Measurements from ENCODE around the gene ULK4.

The ULK4 gene

GRCh38 chr3:41963823-41964222, 1.9 kb upstream of the ULK4 start:
- Histone ChIP-seq H3K36me3 (ENCODE audit: control insufficient read depth in 5 of 5, insufficient read depth in 5 of 5, low read length in 5 of 5) (no peaks in the 10 kb centered on the region), H3K9ac (ENCODE audit: low read length in 5 of 5) (no peak overlapping the region), H3K9me3 (ENCODE audit: control insufficient read depth in 5 of 5, low read length in 5 of 5) (no peaks in the 10 kb centered on the region), H3K27ac (ENCODE audit: low read depth, low read length) (no peak overlapping the region), H3K27me3 (ENCODE audit: control insufficient read depth in 5 of 5, insufficient read depth in 4 of 5, low read length in 5 of 5) (no peaks in the 10 kb centered on the region), H3K4me3 (ENCODE audit: low read depth in 1 of 5, low read length in 5 of 5) (no peak overlapping the region), H3K4me1 (ENCODE audit: control insufficient read depth in 5 of 5, insufficient read depth in 5 of 5, low read length in 5 of 5) (peaks cover 2 to 22% (median 14%) of the 10 kb centered on the region in 5 donors)

- Histone ChIP-seq H3K9ac (ENCODE audit: low read length in 5 of 5) (peak overlapping the region; percentile 38 to 90 (median 81)), H3K27me3 (ENCODE audit: control insufficient read depth in 5 of 5, insufficient read depth in 4 of 5, low read length in 5 of 5) (no peaks in the 10 kb centered on the region), H3K27ac (ENCODE audit: low read depth, low read length) (peak overlapping the region; percentile 65), H3K4me1 (ENCODE audit: control insufficient read depth in 5 of 5, insufficient read depth in 5 of 5, low read length in 5 of 5) (peaks cover 2 to 22% (median 14%) of the 10 kb centered on the region in 5 donors), H3K4me3 (ENCODE audit: low read depth in 1 of 5, low read length in 5 of 5) (peak overlapping the region; percentile 87 to 98 (median 94)), H3K36me3 (ENCODE audit: control insufficient read depth in 5 of 5, insufficient read depth in 5 of 5, low read length in 5 of 5) (no peaks in the 10 kb centered on the region), H3K9me3 (ENCODE audit: control insufficient read depth in 5 of 5, low read length in 5 of 5) (no peaks in the 10 kb centered on the region)
These were observed 815 bp downstream of the ULK4 start for GRCh38 chr3:41960826-41961750.

GRCh38 chr3:41956574-41956973, 5.3 kb downstream of the ULK4 start:
- Histone ChIP-seq H3K9ac (ENCODE audit: low read length in 5 of 5) (no peak overlapping the region), H3K4me3 (ENCODE audit: low read depth in 1 of 5, low read length in 5 of 5) (no peak overlapping the region), H3K36me3 (ENCODE audit: control insufficient read depth in 5 of 5, insufficient read depth in 5 of 5, low read length in 5 of 5) (no peaks in the 10 kb centered on the region), H3K9me3 (ENCODE audit: control insufficient read depth in 5 of 5, low read length in 5 of 5) (no peaks in the 10 kb centered on the region), H3K27me3 (ENCODE audit: control insufficient read depth in 5 of 5, insufficient read depth in 4 of 5, low read length in 5 of 5) (no peaks in the 10 kb centered on the region), H3K4me1 (ENCODE audit: control insufficient read depth in 5 of 5, insufficient read depth in 5 of 5, low read length in 5 of 5) (peaks cover 0 to 11% (median 7%) of the 10 kb centered on the region in 5 donors), H3K27ac (ENCODE audit: low read depth, low read length) (no peak overlapping the region)

- Histone ChIP-seq H3K27ac (ENCODE audit: low read depth, low read length) (no peak overlapping the region), H3K4me1 (ENCODE audit: control insufficient read depth in 5 of 5, insufficient read depth in 5 of 5, low read length in 5 of 5) (no peaks in the 10 kb centered on the region), H3K4me3 (ENCODE audit: low read depth in 1 of 5, low read length in 5 of 5) (no peak overlapping the region), H3K9me3 (ENCODE audit: control insufficient read depth in 5 of 5, low read length in 5 of 5) (no peaks in the 10 kb centered on the region), H3K9ac (ENCODE audit: low read length in 5 of 5) (no peak overlapping the region), H3K36me3 (ENCODE audit: control insufficient read depth in 5 of 5, insufficient read depth in 5 of 5, low read length in 5 of 5) (no peaks in the 10 kb centered on the region), H3K27me3 (ENCODE audit: control insufficient read depth in 5 of 5, insufficient read depth in 4 of 5, low read length in 5 of 5) (no peaks in the 10 kb centered on the region)
These were observed 6.7 kb downstream of the ULK4 start for GRCh38 chr3:41955192-41955591.

GRCh38 chr3:41943311-41943843, 18.5 kb downstream of the ULK4 start:
- no peaks in the 10 kb centered on the region for H3K4me1 ChIP-seq (ENCODE audit: control insufficient read depth in 5 of 5, insufficient read depth in 5 of 5, low read length in 5 of 5)
- H3K36me3 ChIP-seq (ENCODE audit: control insufficient read depth in 5 of 5, insufficient read depth in 5 of 5, low read length in 5 of 5), result peaks cover 0 to 8% (median 3%) of the 10 kb centered on the region in 5 donors
- no peak overlapping the region for H3K9ac ChIP-seq (ENCODE audit: low read length in 5 of 5)
- H3K4me3 ChIP-seq (ENCODE audit: low read depth in 1 of 5, low read length in 5 of 5), result no peak overlapping the region
- no peaks in the 10 kb centered on the region for H3K9me3 ChIP-seq (ENCODE audit: control insufficient read depth in 5 of 5, low read length in 5 of 5)
- no peaks in the 10 kb centered on the region for H3K27me3 ChIP-seq (ENCODE audit: control insufficient read depth in 5 of 5, insufficient read depth in 4 of 5, low read length in 5 of 5)
- H3K27ac ChIP-seq (ENCODE audit: low read depth, low read length), result no peak overlapping the region

- H3K4me3 ChIP-seq (ENCODE audit: low read depth in 1 of 5, low read length in 5 of 5), result no peak overlapping the region
- no peaks in the 10 kb centered on the region for H3K9me3 ChIP-seq (ENCODE audit: control insufficient read depth in 5 of 5, low read length in 5 of 5)
These were observed 21.5 kb downstream of the ULK4 start for GRCh38 chr3:41940393-41940792.

GRCh38 chr3:41936384-41936783, 25.5 kb downstream of the ULK4 start:
- Histone ChIP-seq H3K9me3 (ENCODE audit: control insufficient read depth in 5 of 5, low read length in 5 of 5) (no peaks in the 10 kb centered on the region), H3K27ac (ENCODE audit: low read depth, low read length) (no peak overlapping the region), H3K27me3 (ENCODE audit: control insufficient read depth in 5 of 5, insufficient read depth in 4 of 5, low read length in 5 of 5) (no peaks in the 10 kb centered on the region), H3K4me1 (ENCODE audit: control insufficient read depth in 5 of 5, insufficient read depth in 5 of 5, low read length in 5 of 5) (peaks cover 0 to 10% (median 3%) of the 10 kb centered on the region in 5 donors), H3K9ac (ENCODE audit: low read length in 5 of 5) (no peak overlapping the region), H3K4me3 (ENCODE audit: low read depth in 1 of 5, low read length in 5 of 5) (no peak overlapping the region), H3K36me3 (ENCODE audit: control insufficient read depth in 5 of 5, insufficient read depth in 5 of 5, low read length in 5 of 5) (peaks cover 0 to 2% (median 0%) of the 10 kb centered on the region in 5 donors)

More at GRCh38 chr3:41940393-41940792, 21.5 kb downstream of the ULK4 start:
- Histone ChIP-seq H3K4me1 (ENCODE audit: control insufficient read depth in 5 of 5, insufficient read depth in 5 of 5, low read length in 5 of 5) (no peaks in the 10 kb centered on the region), H3K9ac (ENCODE audit: low read length in 5 of 5) (no peak overlapping the region), H3K27me3 (ENCODE audit: control insufficient read depth in 5 of 5, insufficient read depth in 4 of 5, low read length in 5 of 5) (no peaks in the 10 kb centered on the region), H3K36me3 (ENCODE audit: control insufficient read depth in 5 of 5, insufficient read depth in 5 of 5, low read length in 5 of 5) (no peaks in the 10 kb centered on the region), H3K27ac (ENCODE audit: low read depth, low read length) (no peak overlapping the region)

GRCh38 chr3:41933154-41933676, 28.7 kb downstream of the ULK4 start:
- Histone ChIP-seq H3K4me3 (ENCODE audit: low read depth in 1 of 5, low read length in 5 of 5) (peak overlapping the region in 1 of 5 donors; percentile 2), H3K27ac (ENCODE audit: low read depth, low read length) (peak overlapping the region; percentile 30), H3K9ac (ENCODE audit: low read length in 5 of 5) (peak overlapping the region in 1 of 5 donors; percentile 36), H3K9me3 (ENCODE audit: control insufficient read depth in 5 of 5, low read length in 5 of 5) (no peaks in the 10 kb centered on the region), H3K27me3 (ENCODE audit: control insufficient read depth in 5 of 5, insufficient read depth in 4 of 5, low read length in 5 of 5) (no peaks in the 10 kb centered on the region), H3K36me3 (ENCODE audit: control insufficient read depth in 5 of 5, insufficient read depth in 5 of 5, low read length in 5 of 5) (peaks cover 0 to 3% (median 0%) of the 10 kb centered on the region in 5 donors), H3K4me1 (ENCODE audit: control insufficient read depth in 5 of 5, insufficient read depth in 5 of 5, low read length in 5 of 5) (peaks cover 0 to 10% (median 3%) of the 10 kb centered on the region in 5 donors)

- Histone ChIP-seq H3K9ac (ENCODE audit: low read length in 5 of 5) (no peak overlapping the region), H3K27ac (ENCODE audit: low read depth, low read length) (peak overlapping the region; percentile 30), H3K4me1 (ENCODE audit: control insufficient read depth in 5 of 5, insufficient read depth in 5 of 5, low read length in 5 of 5) (peaks cover 0 to 10% (median 3%) of the 10 kb centered on the region in 5 donors), H3K9me3 (ENCODE audit: control insufficient read depth in 5 of 5, low read length in 5 of 5) (no peaks in the 10 kb centered on the region), H3K27me3 (ENCODE audit: control insufficient read depth in 5 of 5, insufficient read depth in 4 of 5, low read length in 5 of 5) (no peaks in the 10 kb centered on the region), H3K4me3 (ENCODE audit: low read depth in 1 of 5, low read length in 5 of 5) (no peak overlapping the region), H3K36me3 (ENCODE audit: control insufficient read depth in 5 of 5, insufficient read depth in 5 of 5, low read length in 5 of 5) (peaks cover 0 to 3% (median 0%) of the 10 kb centered on the region in 5 donors)
These were observed 29.4 kb downstream of the ULK4 start for GRCh38 chr3:41932464-41932863.

- Histone ChIP-seq H3K4me1 (ENCODE audit: control insufficient read depth in 5 of 5, insufficient read depth in 5 of 5, low read length in 5 of 5) (peaks cover 0 to 1% (median 0%) of the 10 kb centered on the region in 5 donors), H3K27me3 (ENCODE audit: control insufficient read depth in 5 of 5, insufficient read depth in 4 of 5, low read length in 5 of 5) (no peaks in the 10 kb centered on the region), H3K9me3 (ENCODE audit: control insufficient read depth in 5 of 5, low read length in 5 of 5) (no peaks in the 10 kb centered on the region), H3K4me3 (ENCODE audit: low read depth in 1 of 5, low read length in 5 of 5) (no peak overlapping the region), H3K9ac (ENCODE audit: low read length in 5 of 5) (no peak overlapping the region), H3K36me3 (ENCODE audit: control insufficient read depth in 5 of 5, insufficient read depth in 5 of 5, low read length in 5 of 5) (no peaks in the 10 kb centered on the region), H3K27ac (ENCODE audit: low read depth, low read length) (no peak overlapping the region)
These were observed 41.4 kb downstream of the ULK4 start for GRCh38 chr3:41920406-41920965.
